ENCODE measurements around the gene RNLS. TPM values are rescaled to one million over a fixed set of nuclear protein-coding genes. Genes with fewer than 3 reads are reported as not detected.

Gene RNLS
- total and polyA plus RNA-seq, 3 donors from 2014 or later = 13.0 to 27.4 (median 27.1) TPM

GRCh38 chr10:88534072-88534665, 48.9 kb downstream of the RNLS start:
- no peaks in the 10 kb centered on the region for H3K9me3 ChIP-seq
- H3K27me3 ChIP-seq = no peaks in the 10 kb centered on the region
- no peaks in the 10 kb centered on the region for H3K4me1 ChIP-seq
- H3K36me3 ChIP-seq (ENCODE audit: low read depth, missing control alignments) = no peaks in the 10 kb centered on the region
- intact Hi-C loops (cut with DNase I; ENCODE audit: low total_unique reads) = no loop called here
- no peak overlapping the region for H3K4me3 ChIP-seq
- no peak for TF ChIP-seq CTCF (IDR thresholded peaks at IDR 0.05)
- no peak for TF ChIP-seq POLR2A (IDR thresholded peaks at IDR 0.05)
- DNase-seq = no peak
- no peak overlapping the region for H3K27ac ChIP-seq
- 79 to 84% methylated on average over 1 of the region's 1 CpG for WGBS, 2 donors

GRCh38 chr10:88531392-88532052, 51.6 kb downstream of the RNLS start:
- Histone ChIP-seq H3K36me3 (ENCODE audit: low read depth, missing control alignments) (no peaks in the 10 kb centered on the region), H3K4me3 (no peak overlapping the region), H3K27me3 (no peaks in the 10 kb centered on the region), H3K27ac (no peak overlapping the region), H3K4me1 (no peaks in the 10 kb centered on the region), H3K9me3 (no peaks in the 10 kb centered on the region)
- TF ChIP-seq CTCF (IDR thresholded peaks at IDR 0.05) (no peak), POLR2A (IDR thresholded peaks at IDR 0.05) (no peak)
- WGBS, 2 donors = 79 to 89% methylated on average over 4 of the region's 4 CpGs
- no peak for DNase-seq
- intact Hi-C loops (cut with DNase I; ENCODE audit: low total_unique reads) = no loop called here

GRCh38 chr10:88530629-88531391, 52.3 kb downstream of the RNLS start:
- intact Hi-C loops (cut with DNase I; ENCODE audit: low total_unique reads) = no loop called here
- 64 to 94% methylated on average over 3 of the region's 3 CpGs for WGBS, 2 donors

GRCh38 chr10:88530093-88530492, 53.0 kb downstream of the RNLS start:
- no peaks in the 10 kb centered on the region for H3K9me3 ChIP-seq
- H3K4me3 ChIP-seq = no peak overlapping the region
- no peaks in the 10 kb centered on the region for H3K27me3 ChIP-seq
- DNase-seq = no peak
- H3K27ac ChIP-seq = no peak overlapping the region
- WGBS, 2 donors = 79 to 90% methylated on average over 2 of the region's 2 CpGs
- no peaks in the 10 kb centered on the region for H3K4me1 ChIP-seq
- no peak for TF ChIP-seq POLR2A (IDR thresholded peaks at IDR 0.05)
- no peak for TF ChIP-seq CTCF (IDR thresholded peaks at IDR 0.05)
- H3K36me3 ChIP-seq (ENCODE audit: low read depth, missing control alignments) = no peaks in the 10 kb centered on the region
- intact Hi-C loops (cut with DNase I; ENCODE audit: low total_unique reads) = no loop called here

More at GRCh38 chr10:88530629-88531391, 52.3 kb downstream of the RNLS start:
- no peaks in the 10 kb centered on the region for H3K27me3 ChIP-seq
- no peak overlapping the region for H3K4me3 ChIP-seq
- no peak overlapping the region for H3K27ac ChIP-seq
- no peak for TF ChIP-seq CTCF (IDR thresholded peaks at IDR 0.05)
- TF ChIP-seq POLR2A (IDR thresholded peaks at IDR 0.05) = no peak
- DNase-seq = no peak
- no peaks in the 10 kb centered on the region for H3K4me1 ChIP-seq
- no peaks in the 10 kb centered on the region for H3K36me3 ChIP-seq (ENCODE audit: low read depth, missing control alignments)
- H3K9me3 ChIP-seq = no peaks in the 10 kb centered on the region

All from testis (tissue), 3 donors.